Right lobe of liver (tissue), 4 donors: ENCODE results near the gene OAS1.

Source experiments
- CTCF ChIP-seq, 4 donors: fragments of 200-600 bp in 3 of 4; fragments of 450-650 bp in 1 of 4; IDR thresholded peaks; one replicate each; pipeline versions ENCODE4 v1.5.1 to v1.8.0; 2016 to 2022; ENCODE audit warnings: antibody characterized with exemption in 4 of 4, mild to moderate bottlenecking in 2 of 4
- POLR2A ChIP-seq: fragments of 450-650 bp; IDR thresholded peaks from one replicate; pipeline ENCODE4 v1.6.1; 2017; ENCODE audit warnings: antibody characterized with exemption, mild to moderate bottlenecking
- donor health status: DM: no; HTN: no; CAD: no.
- donor health status: DM: no; HTN: no; CAD: no.
- donor health status: DM: no; HTN: yes; CAD: no.

DNA sequence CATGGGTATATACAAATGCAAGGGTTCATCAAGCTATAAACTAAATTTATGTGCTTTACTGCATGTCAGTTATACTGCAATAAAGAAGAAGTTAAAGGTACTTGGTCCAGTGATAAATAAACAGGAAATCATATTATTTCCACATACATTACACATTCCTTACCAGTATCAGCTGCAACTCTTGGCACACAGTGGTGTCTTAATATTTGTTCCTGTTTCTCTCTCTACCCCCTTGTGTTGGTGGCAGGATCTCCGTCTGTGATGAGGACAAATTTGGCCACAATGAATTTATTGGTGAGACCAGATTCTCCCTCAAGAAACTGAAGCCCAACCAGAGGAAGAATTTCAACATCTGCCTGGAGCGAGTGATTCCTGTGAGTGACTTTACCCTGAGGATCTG, 19.2 kb upstream of the OAS1 start:
- TF ChIP-seq CTCF (IDR thresholded peaks at IDR 0.05) = no peak
- no peak for TF ChIP-seq POLR2A
